HG03139 (cell line): Measurements from ENCODE around the gene IP6K1.
"Not testable (repeated sequence)": the region's sequence is repeated elsewhere in the genome, so short reads cannot be mapped to it uniquely, and the experiment has no call there.

Experiments
- ATAC-seq: cut with Tn5 transposase; IDR thresholded peaks from one replicate; pipeline ENCODE4 v1.9.1; 2021; ENCODE audit not compliant: unreplicated experiment

Gene IP6K1

DNA sequence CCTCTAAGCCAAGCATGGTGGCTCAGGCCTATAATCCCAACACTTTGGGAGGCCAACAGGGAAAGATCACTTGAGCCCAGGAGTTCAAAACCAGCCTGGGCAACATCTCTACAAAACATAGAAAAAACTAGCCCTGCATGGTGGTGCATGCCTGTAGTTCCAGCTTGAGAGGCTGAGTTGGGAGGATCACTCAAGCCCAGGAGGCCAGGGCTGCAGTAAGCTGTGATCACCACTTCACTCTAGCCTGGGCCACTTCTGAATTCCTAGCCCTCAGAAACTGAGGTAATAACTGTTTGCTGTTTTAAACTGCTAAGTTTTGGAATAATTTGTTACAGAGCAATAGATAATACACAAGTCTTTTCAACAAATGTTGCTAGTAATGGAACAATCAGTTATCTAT lies 16.4 kb downstream of the IP6K1 start:
- no peak for ATAC-seq

- ATAC-seq: no peak
Measured at GRCh38 chr3:49769286-49769915, 16.9 kb downstream of the IP6K1 start.

DNA sequence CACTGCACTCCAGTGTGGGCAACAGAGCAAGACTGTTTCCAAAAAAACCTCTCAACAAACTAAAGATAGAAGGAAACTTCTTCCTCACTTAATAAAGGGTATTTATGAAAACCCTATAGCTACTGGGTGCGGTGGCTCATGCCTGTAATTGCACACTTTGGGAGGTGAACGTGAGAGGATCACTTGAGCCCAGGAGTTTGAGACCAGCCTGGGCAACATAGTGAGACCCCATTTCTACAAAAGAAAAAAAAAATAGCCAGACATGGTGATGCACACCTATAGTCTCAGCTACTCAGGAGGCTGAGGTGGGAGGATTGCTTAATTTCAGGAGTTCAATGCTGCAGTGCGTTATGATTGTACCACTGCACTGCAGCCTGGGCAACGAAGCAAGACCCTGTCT lies 22.4 kb downstream of the IP6K1 start:
- ATAC-seq: no peak

DNA sequence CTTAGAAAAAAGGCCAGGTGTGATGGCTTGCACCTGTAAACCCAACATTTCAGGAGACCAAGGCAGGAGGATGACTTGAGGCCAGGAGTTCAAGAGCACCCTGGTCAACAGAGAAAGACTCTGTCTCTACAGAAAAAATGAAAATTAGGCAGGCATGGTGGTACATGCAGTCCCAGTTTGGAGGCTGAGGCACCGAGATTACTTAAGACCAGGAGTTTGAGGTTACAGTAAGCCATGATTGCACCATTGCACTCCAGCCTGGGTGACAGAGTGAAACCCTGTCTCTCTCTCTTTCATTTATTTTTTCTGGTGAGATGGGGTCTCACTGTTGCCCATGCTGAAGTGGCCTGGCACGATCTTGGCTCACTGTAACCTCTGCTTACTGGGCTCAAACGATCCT lies 24.7 kb downstream of the IP6K1 start:
- ATAC-seq: no peak

GRCh38 chr3:49759226-49759625 lies 27.1 kb downstream of the IP6K1 start:
- ATAC-seq: no peak

DNA sequence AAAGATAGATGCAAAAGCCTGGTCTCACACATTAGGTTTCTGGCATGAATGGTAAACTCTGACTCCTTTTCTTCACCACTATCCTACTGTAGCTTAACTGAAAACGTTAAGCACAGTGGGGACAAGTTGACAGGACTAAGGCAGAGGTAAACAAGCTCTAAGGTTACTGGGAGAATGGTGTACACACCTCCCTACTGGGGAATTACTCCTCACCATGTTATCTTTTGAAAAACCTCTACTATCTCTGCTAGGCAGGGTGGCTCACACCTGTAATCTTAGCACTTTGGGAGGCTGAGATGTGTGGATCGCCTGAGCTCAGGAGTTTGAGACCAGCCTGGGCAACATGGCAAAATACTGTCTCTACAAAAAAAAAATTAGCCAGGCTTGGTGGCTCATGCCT lies 29.1 kb downstream of the IP6K1 start:
- no peak for ATAC-seq

DNA sequence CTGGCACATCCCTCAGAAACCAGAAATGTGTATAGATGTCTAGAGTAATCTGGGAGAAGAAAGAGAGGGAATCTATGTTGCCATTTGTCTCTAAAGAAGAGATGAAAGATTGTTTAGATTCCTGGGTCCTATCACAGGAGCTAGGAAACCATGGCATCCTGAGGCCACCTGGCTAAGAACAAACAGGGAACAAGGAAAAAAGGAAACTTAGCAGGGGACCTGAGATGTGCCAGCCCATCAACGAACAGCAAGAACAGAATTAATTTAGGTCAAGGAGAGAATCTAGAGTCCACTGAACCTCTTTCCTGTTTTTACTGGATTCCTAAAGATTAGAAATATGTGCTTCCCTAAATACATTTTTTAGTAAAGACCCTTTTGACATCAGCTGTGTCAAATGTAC lies 30.3 kb downstream of the IP6K1 start:
- ATAC-seq: no peak

GRCh38 chr3:49754536-49754935 lies 31.8 kb downstream of the IP6K1 start:
- no peak for ATAC-seq

DNA sequence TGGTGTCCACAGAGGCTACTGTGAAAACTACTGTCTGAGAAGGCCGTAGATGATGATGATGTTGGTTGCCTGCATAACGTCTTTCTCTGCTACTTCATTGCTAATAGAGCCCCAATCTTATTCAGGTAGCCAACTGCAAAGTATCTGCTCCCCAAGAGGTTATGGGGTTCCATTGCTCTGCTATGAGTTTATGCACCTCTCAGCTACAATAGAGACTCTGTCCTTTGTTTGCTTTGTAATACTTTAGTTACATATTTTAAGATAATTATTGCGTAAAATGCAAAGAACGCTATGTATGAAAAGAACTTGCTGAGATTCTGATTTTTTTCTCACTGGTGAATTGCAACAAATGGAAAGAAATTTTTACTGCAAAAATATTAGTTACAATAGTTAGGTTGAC lies 34.8 kb downstream of the IP6K1 start:
- ATAC-seq: no peak

DNA sequence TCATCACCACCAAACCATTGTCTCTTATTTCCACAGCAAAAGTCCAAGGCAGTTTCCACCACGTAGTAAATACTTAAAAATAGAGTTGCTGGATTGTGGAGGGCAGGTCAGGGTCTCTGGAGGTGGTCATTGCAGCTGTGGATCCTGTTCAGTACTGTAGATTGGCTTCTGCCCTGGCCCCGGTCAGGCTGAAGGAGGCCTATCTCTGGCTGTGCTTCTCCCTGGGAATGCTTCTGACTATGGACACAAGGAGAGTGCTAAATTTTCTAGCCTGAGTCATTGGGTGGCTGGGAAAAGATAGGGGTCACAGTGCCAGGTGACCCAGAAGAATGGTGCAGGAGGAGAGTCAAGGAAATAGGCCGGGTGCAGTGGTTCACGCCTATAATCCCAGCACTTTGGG lies 36.3 kb downstream of the IP6K1 start:
- ATAC-seq: no peak

DNA sequence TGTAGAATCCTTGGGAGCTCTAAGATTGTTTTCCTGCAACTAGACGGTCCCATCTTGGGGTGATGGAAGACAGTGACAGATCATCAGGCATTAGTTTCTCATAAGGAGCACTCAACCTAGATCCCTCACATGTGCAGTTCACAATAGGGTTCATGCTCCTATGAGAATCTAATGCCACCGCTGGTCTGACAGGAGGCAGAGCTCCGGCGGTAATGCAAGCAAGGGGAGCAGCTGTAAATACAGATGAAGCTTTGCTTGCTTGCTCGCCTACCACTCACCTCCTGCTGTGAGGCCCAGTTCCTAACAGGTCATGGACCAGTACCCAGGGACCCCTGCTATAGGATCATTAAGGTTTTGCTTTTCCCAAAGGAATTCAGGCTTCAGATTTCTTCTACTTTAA lies 37.5 kb downstream of the IP6K1 start:
- ATAC-seq: not testable (repeated sequence)

DNA sequence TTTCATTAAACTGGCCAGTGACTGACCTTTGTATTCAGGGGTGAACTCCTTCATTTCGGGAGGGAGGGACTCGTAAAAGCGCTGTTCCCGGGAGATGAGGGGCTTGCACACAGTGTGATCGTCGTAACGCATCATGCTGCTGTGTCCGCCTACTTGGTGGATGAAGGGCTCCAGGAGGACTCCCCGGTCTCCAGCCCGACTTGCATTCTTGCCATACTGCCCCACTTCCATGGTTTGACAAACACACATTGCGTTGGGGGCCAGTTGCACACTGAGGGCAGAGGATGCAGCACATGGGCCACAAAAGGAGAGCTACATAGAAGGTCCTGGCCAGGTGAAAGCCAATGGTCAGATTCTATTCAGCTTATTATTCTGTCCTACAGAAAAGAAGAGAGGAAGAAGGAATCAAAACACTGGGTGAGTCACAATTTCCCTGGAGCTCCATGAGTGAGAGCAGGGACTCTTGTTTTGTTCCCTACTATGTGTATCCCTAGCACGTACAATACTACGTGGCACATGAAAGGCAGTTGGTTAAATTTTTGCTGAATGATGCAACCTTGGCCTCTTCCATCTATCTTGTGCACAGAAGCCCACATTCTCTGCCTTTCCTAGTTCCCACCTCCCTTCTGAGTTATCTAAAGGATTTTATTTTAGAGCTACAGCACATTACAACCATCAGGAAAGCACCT lies 38.4 kb downstream of the IP6K1 start:
- ATAC-seq: no peak

DNA sequence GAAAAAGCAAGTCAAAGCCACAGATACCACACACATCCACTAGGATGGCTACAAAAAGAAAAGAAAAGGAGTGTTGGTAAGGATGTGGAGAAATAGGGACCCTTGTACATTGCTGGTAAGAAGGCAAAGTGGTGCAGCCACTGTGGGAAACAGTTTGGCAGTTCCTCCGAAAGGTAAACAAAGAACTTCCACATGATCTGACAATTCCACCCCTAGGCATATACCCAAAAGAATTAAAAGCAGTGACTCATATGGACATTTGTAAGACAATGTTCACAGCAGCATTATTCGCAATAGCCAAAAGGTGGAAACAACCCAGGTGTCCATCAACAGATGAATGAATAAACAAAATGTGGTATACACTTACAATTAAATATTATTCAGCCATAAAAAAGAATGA lies 40.4 kb downstream of the IP6K1 start:
- no peak for ATAC-seq

GRCh38 chr3:49740427-49740826 lies 45.9 kb downstream of the IP6K1 start:
- ATAC-seq: no peak

DNA sequence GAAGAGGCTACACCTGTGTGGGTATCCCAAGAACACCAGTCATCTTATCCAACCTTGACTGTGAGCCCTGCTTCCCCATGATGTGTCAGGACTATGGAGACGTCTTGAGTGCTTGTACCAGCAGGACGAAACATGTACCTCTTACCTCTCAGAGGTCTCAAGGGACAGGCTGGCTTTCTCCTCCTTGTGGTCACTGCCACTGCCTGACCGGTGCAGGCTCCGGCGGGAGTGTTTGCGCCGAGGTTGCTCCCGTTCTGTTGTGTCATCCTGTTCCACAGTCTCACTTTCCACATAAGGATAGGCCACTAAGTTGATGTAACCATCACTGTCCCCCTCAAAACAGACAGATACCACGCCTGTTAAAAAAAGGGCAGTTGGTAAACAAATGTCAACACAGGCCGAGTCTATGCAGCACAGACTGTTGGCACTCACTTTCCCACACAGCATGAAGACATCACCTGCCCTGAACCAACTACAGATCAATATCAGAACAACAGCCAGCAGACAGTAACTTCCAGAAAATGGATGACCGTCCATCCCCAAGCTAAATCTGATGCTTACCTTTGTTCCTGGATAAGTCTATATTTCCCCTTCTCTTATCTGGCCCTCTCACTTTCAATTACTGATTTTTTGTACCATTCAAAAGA lies 48.2 kb downstream of the IP6K1 start:
- no peak for ATAC-seq

- ATAC-seq: no peak
Measured at GRCh38 chr3:49734752-49735151, 51.6 kb downstream of the IP6K1 start.

DNA sequence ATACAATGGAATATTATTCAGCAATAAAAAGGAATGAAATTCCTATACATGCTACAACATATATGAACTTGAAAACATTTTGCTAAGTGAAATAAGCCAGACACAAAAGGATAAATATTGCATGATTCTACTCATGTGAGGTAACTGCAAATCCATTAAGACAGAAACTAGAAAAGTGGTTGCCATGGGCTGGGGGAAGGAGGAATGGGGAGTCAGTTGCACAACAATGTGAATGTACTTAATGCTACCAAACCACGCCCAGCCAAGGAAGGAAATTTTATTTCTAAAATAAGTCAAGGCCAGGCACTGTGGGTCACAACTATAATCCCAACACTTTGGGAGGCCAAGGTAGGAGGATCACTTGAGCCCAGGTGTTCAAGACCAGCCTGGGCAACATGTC lies 52.8 kb downstream of the IP6K1 start:
- no peak for ATAC-seq

DNA sequence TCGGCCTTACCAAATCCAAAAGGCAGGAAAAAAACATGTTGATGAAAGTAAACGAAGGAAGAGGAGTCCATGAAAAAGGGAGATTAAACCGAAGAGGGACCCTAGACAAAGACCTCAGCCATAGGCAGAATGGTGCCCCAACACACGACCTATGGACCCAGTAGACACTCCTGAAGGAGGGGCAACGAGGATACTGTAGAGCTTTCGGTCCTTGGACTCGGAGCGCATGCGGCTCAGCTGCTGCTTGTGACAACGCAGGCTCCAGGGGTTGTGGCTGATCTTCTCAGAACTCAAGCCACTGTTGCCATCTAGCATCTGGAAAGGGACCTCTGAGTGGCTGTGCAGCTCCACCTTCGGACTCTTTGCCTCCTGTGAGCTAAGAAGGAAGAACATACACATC lies 53.7 kb downstream of the IP6K1 start:
- no peak for ATAC-seq

DNA sequence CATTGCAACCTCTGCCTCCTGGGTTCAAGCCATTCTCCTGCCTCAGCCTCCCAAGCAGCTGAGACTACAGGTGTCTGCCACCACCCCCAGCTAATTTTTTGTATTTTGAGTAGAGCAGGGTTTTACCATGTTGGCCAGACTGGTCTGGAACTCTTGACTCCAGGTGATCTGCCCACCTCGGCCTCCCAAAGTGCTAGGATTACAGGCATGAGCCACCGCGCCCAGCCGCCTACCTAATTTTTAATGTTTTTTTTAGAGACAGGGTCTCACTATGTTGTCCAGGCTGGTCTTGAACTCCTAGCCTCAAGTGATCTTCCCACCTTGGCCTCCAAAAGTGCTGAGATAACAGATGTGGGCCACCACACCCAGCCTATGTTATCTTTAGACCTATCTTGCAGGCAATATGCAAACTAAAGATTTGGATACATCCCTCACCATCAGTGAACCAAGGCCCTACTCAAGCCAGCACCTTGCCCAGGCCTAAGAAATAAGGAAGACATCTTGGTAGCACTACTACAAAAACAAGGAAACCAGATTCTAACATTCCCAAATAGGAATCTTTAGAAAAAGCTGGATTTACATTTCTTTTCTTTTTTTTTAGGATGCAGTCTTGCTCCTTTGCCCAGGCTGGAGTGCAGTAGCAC lies 56.3 kb downstream of the IP6K1 start:
- ATAC-seq: no peak

DNA sequence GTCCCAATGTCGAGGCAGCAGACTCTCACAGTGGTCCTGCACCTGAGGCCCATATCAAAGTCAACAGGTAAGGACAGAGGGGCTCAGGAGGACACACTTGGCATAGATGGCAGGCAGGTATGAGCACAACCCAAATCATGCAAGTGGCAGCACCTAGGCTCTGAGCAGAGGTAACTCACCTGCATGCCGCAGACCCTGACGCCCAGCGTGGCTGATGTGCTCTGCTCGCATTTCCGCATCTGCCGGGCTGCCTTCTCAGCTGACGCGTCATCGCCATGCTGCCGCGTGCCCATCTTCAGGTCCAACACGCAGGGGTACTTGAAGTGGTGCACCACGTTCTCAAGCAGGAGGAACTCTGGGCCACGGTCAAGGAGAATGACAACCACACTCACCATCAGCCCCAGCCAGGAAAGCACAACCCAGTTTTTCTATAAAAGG lies 58.4 kb downstream of the IP6K1 start:
- no peak for ATAC-seq

DNA sequence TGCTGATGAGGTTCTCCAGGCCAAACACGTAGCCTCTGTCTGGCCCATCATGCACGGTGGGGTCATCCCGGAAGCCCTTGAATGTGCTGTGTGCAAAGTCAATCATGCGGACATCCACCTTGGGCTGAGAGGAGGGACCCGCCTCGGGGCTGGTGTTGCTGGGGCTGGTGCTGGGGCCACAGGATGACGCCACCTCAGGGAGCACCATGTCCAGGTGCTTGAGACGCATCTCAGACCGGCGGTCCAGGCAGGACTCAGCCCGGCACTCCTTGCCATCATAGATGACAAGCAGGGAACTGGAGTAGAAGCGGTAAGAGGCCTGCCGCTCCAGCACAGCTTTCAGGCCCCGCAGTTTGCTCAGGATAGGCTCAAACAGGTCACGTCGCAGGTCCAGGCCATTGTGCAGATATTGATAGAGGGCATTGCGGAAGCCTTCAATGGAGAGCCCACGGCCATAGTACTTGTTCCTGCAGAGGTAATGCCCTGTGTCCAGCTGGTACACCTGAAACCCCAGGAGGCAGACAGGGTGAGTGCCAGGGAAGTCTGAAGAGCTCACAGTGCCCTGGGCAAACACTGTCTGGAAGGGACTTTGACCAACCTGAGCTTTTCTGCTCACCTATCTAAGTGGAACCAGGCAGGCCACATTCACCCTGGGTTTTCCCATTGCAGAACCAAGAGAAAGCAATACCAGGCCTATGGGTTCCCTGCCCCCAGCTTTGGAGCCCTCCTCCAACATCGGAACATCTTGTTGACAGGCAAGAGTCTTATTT lies 59.0 kb downstream of the IP6K1 start:
- ATAC-seq: no peak
